OCI-LY7 (cell line): ENCODE measurements around the gene KCNQ1. TPM values are rescaled to one million over a fixed set of nuclear protein-coding genes. Genes with fewer than 3 reads are reported as not detected.

Source experiments
- BruUV-seq: library from RNA; stranded (reverse); fragments of 400-500 nt; replicated peaks from 2 replicates; lab custom pipeline; 2021; lab: Mats Ljungman, UMichigan
- CTCF ChIA-PET: fragments of 300-600 bp; sonication (Branson Sonifier 250); formaldehyde crosslinking; loops from one replicate; lab custom pipeline; 2022; ENCODE audit warnings: antibody characterized with exemption; ENCODE audit not compliant: unreplicated experiment; lab: Charles Lee
- POLR2A ChIA-PET: fragments of 300-600 bp; sonication (Branson Sonifier 250); formaldehyde crosslinking; loops from one replicate; lab custom pipeline; 2022; ENCODE audit warnings: antibody characterized with exemption; lab: Charles Lee
- DNase-seq: peaks from one replicate; pipeline ENCODE4 v3.0.0-alpha.2; 2015; ENCODE audit warnings: low spot score
- H2AFZ ChIP-seq: fragments of 200-600 bp; sonication (generic), shearing (Covaris generic); 2 replicates; pipeline ENCODE4 v1.6.1; 2014; ENCODE audit warnings: mild to moderate bottlenecking, antibody characterized with exemption, low read length, moderate library complexity
- H3K27ac ChIP-seq: fragments of 200-600 bp; sonication (generic); 2 replicates; pipeline ENCODE4 v1.5.1; 2014; ENCODE audit warnings: mixed run types, low read depth, mild to moderate bottlenecking, moderate library complexity, low read length, inconsistent platforms; ENCODE audit not compliant: poor library complexity, severe bottlenecking
- H3K36me3 ChIP-seq: fragments of 200-600 bp; sonication (generic); 2 replicates; pipeline ENCODE4 v1.6.1; 2014; ENCODE audit warnings: mild to moderate bottlenecking, antibody characterized with exemption, low read length, moderate library complexity, mixed read lengths; ENCODE audit not compliant: insufficient read depth
- H3K4me1 ChIP-seq: fragments of 200-600 bp; sonication (generic); 2 replicates; pipeline ENCODE4 v1.5.1; 2014; ENCODE audit warnings: mild to moderate bottlenecking, low read length; ENCODE audit not compliant: insufficient read depth, poor library complexity, severe bottlenecking
- H3K4me2 ChIP-seq: fragments of 200-600 bp; sonication (generic); 2 replicates; pipeline ENCODE4 v1.6.1; 2014; ENCODE audit warnings: mild to moderate bottlenecking, low read length
- H3K4me3 ChIP-seq: fragments of 200-600 bp; sonication (generic); 2 replicates; pipeline ENCODE4 v1.5.1; 2014; ENCODE audit warnings: mild to moderate bottlenecking, low read depth, low read length; ENCODE audit not compliant: poor library complexity, severe bottlenecking
- H3K79me2 ChIP-seq: fragments of 200-600 bp; sonication (generic); 2 replicates; pipeline ENCODE4 v1.6.1; 2016; ENCODE audit warnings: low read depth, mild to moderate bottlenecking, low read length, moderate library complexity, mixed read lengths; ENCODE audit not compliant: insufficient read depth
- H3K9me2 ChIP-seq: fragments of 200-600 bp; sonication (generic); 2 replicates; pipeline ENCODE4 v1.6.1; 2016; ENCODE audit warnings: mild to moderate bottlenecking, low read length, mixed read lengths; ENCODE audit not compliant: insufficient read depth
- H3K9me3 ChIP-seq: fragments of 200-600 bp; sonication (generic); 2 replicates; pipeline ENCODE4 v1.6.1; 2014; ENCODE audit warnings: mild to moderate bottlenecking, mixed run types, low read length, mixed read lengths
- H4K20me1 ChIP-seq: fragments of 200-600 bp; sonication (generic); 2 replicates; pipeline ENCODE4 v1.6.1; 2014; ENCODE audit warnings: mild to moderate bottlenecking, antibody characterized with exemption, low read length, moderate library complexity, mixed read lengths; ENCODE audit not compliant: insufficient read depth
- EZH2phosphoT487 ChIP-seq: fragments of 200-600 bp; sonication (generic); IDR thresholded peaks from 2 replicates; pipeline ENCODE4 v1.6.1; 2018; ENCODE audit warnings: low read depth, borderline replicate concordance, mild to moderate bottlenecking, mixed run types, antibody characterized with exemption, low read length, moderate library complexity, mixed read lengths
- intact Hi-C: fragments of 100-400 bp; cut with micrococcal nuclease; formaldehyde crosslinking; loops from one replicate; pipeline ENCODE4 v1.10.0; 2022; ENCODE audit not compliant: unreplicated experiment
- total RNA-seq, 2 experiments: library from RNA; depleted of rRNA in 1 of 2; stranded (reverse); fragments of >200 nt in 1 of 2; shearing (Covaris generic) in 1 of 2; gene quantifications; 2 replicates each; pipeline ENCODE4 v1.2.3, GENCODE V29; 2014 to 2022
- TF ChIP-seq, protein P1 (sequence below): fragments of 200-600 bp; sonication (generic); conservative IDR thresholded peaks from 2 replicates; pipeline ENCODE4 v1.5.1; 2014; ENCODE audit warnings: mild to moderate bottlenecking, antibody characterized with exemption, low read length, moderate library complexity, mixed read lengths

KCNQ1 gene
- total RNA-seq, 2 experiments from 2014 or later: 0.22 to 1.3 TPM

DNA sequence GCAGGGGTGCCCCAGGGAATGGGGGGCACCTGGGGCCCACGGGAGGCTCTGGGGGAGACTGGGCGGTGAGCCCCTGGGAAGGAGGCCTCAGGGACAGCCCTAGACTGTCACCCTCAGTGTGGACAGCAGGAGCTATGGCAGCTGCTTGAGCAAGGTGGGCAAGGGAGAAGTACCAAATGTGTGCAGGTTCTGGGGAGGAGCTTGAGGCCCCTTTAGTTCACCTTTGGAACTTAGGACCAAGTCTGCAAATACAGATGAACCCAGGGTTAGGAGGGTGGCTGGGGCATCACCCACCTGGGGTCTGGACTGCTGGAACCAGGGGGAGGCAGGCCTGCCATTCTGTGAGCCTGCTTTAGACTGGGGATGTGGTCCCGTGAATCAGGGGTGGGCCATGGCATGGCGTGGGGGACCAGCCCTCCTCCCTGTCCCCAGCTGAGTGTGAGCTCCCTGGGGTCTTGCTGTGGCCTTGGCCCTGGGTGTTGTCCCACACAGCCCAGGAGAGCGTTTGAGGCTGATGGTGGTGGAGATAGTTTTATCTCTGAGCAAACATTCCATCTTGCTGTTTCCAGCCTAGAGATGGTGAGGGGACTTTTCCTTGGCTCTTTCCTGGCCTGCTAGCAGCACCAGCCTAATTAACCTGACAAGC is 122.3 kb downstream of the KCNQ1 start:
- CTCF ChIA-PET: no interaction called here
- H3K27ac ChIP-seq: no peak overlapping the region
- TF ChIP-seq, protein P1, sequence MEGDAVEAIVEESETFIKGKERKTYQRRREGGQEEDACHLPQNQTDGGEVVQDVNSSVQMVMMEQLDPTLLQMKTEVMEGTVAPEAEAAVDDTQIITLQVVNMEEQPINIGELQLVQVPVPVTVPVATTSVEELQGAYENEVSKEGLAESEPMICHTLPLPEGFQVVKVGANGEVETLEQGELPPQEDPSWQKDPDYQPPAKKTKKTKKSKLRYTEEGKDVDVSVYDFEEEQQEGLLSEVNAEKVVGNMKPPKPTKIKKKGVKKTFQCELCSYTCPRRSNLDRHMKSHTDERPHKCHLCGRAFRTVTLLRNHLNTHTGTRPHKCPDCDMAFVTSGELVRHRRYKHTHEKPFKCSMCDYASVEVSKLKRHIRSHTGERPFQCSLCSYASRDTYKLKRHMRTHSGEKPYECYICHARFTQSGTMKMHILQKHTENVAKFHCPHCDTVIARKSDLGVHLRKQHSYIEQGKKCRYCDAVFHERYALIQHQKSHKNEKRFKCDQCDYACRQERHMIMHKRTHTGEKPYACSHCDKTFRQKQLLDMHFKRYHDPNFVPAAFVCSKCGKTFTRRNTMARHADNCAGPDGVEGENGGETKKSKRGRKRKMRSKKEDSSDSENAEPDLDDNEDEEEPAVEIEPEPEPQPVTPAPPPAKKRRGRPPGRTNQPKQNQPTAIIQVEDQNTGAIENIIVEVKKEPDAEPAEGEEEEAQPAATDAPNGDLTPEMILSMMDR: no peak
- TF ChIP-seq EZH2phosphoT487: no peak

DNA sequence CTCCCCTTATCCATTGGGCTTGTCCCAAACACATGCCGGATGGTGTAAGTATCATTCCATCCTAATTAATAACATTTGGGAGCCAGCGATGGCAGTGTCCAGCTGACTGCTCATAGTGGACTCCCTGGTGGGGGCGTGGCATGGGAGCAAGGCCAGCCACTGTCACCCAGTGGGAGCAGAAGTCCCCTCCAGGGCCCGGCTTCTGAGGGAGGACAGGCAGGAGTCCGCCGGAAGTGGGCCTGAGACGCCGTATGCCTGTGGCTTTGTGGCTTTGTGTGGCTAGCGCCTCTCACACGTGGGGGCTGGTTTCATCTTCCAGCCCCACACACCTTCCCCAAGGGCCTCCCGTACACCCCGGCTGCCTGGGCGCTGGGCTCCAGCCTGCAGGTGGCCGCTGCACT is 124.5 kb downstream of the KCNQ1 start:
- Histone ChIP-seq H3K9me2 (no peaks in the 10 kb centered on the region), H3K4me1 (no peaks in the 10 kb centered on the region), H4K20me1 (no peaks in the 10 kb centered on the region), H3K4me2 (no peak overlapping the region), H3K4me3 (no peak overlapping the region), H3K9me3 (no peaks in the 10 kb centered on the region), H3K27ac (no peak overlapping the region), H2AFZ (no peak overlapping the region), H3K36me3 (no peaks in the 10 kb centered on the region), H3K79me2 (no peaks in the 10 kb centered on the region)
- intact Hi-C loops: no loop called here
- DNase-seq: no peak
- POLR2A ChIA-PET: no interaction called here
- CTCF ChIA-PET: no interaction called here
- TF ChIP-seq, protein P1: no peak
- no peak for TF ChIP-seq EZH2phosphoT487
- no TSS peak for BruUV-seq

More for the DNA sequence above, 122.3 kb downstream of the KCNQ1 start:
- DNase-seq: no peak
- Histone ChIP-seq H3K4me3 (no peak overlapping the region), H3K79me2 (no peaks in the 10 kb centered on the region), H3K4me1 (no peaks in the 10 kb centered on the region), H3K36me3 (no peaks in the 10 kb centered on the region), H3K9me2 (no peaks in the 10 kb centered on the region), H3K9me3 (no peaks in the 10 kb centered on the region), H3K4me2 (no peak overlapping the region), H2AFZ (no peak overlapping the region), H4K20me1 (no peaks in the 10 kb centered on the region)
- POLR2A ChIA-PET: no interaction called here
- BruUV-seq: no TSS peak
- intact Hi-C loops: no loop called here

DNA sequence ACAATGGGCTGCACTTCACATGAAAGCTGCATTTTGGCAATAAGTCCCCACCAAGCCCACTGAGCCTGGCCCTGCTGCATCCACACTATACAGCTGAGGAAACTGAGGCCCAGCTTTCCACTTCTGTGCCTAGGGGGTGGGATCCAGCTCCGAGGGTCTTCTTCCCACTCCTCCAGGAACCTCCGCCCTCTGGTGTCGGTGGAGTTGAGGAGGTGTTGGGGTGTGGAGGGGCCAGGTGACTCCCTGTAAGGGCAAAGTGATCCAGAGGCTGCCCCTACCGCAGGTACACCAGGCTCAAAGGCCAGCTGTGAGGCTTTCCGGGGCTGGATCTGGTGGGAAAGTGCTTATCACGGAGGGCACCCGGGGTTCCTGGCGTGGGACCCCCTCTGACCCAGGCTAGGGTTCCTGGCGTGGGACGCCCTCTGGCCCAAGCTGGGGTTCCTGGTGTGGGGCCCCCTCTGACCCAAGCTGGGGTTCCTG is 125.0 kb downstream of the KCNQ1 start:
- no peaks in the 10 kb centered on the region for H4K20me1 ChIP-seq
- no peak overlapping the region for H3K4me2 ChIP-seq
- H3K27ac ChIP-seq: no peak overlapping the region
- no peak for DNase-seq
- no peak overlapping the region for H3K4me3 ChIP-seq
- no peak overlapping the region for H2AFZ ChIP-seq
- POLR2A ChIA-PET: no interaction called here
- intact Hi-C loops: no loop called here
- H3K9me3 ChIP-seq: no peaks in the 10 kb centered on the region
- TF ChIP-seq, protein P1: no peak
- TF ChIP-seq EZH2phosphoT487: no peak
- no peaks in the 10 kb centered on the region for H3K79me2 ChIP-seq
- H3K4me1 ChIP-seq: no peaks in the 10 kb centered on the region
- H3K9me2 ChIP-seq: no peaks in the 10 kb centered on the region
- BruUV-seq: no TSS peak
- H3K36me3 ChIP-seq: no peaks in the 10 kb centered on the region
- CTCF ChIA-PET: no interaction called here
